K562 (cell line): ENCODE results near the gene HIPK1. TPM values are rescaled to one million over a fixed set of nuclear protein-coding genes. Genes with fewer than 3 reads are reported as not detected.

ENCODE experiments used
- CBX1 ChIP-seq: sonication (generic); IDR thresholded peaks from 2 replicates; pipeline ENCODE4 v1.6.1; 2016; ENCODE audit warnings: antibody characterized with exemption, low read depth, mild to moderate bottlenecking
- EP300 ChIP-seq: IDR thresholded peaks from 2 replicates; pipeline ENCODE4 v1.6.1; 2012; ENCODE audit warnings: low read length, improper control_type of control experiment
- ESRRB ChIP-seq: fragments of 250-450 bp; sonication (Bioruptor Pico); IDR thresholded peaks from 2 replicates; pipeline ENCODE4 v1.5.0; 2020; ENCODE audit warnings: mild to moderate bottlenecking, moderate library complexity, borderline replicate concordance
- GABPB2 ChIP-seq: fragments of 250-450 bp; sonication (Bioruptor Pico); conservative IDR thresholded peaks from 2 replicates; pipeline ENCODE4 v1.5.1; 2021; ENCODE audit warnings: mild to moderate bottlenecking
- GTF2E2 ChIP-seq: fragments of 200-800 bp; sonication (Bioruptor generic); IDR thresholded peaks from 2 replicates; pipeline ENCODE4 v1.6.1; 2016; ENCODE audit warnings: missing genetic modification characterization, missing compliant biosample characterization
- MEF2D ChIP-seq: conservative IDR thresholded peaks from 2 replicates; pipeline ENCODE4 v1.6.1; 2016; ENCODE audit warnings: low read depth, missing genetic modification characterization, missing compliant biosample characterization
- MIER1 ChIP-seq: fragments of 450-650 bp; IDR thresholded peaks from 2 replicates; pipeline ENCODE4 v1.6.1; 2016; ENCODE audit warnings: antibody characterized with exemption, mild to moderate bottlenecking, low read depth
- MTA2 ChIP-seq: fragments of 450-650 bp; IDR thresholded peaks from 2 replicates; pipeline ENCODE4 v1.6.1; 2016; ENCODE audit warnings: low read depth
- NFATC3 ChIP-seq: fragments of 450-650 bp; IDR thresholded peaks from 2 replicates; pipeline ENCODE4 v1.6.1; 2017; ENCODE audit warnings: mild to moderate bottlenecking
- NFIC ChIP-seq: fragments of 450-650 bp; IDR thresholded peaks from 2 replicates; pipeline ENCODE4 v1.6.1; 2017; ENCODE audit warnings: mild to moderate bottlenecking, inconsistent platforms
- NR2C1 ChIP-seq, 2 experiments: fragments of 450-650 bp; IDR thresholded peaks; 2 replicates each; pipeline ENCODE4 v1.6.1; 2017; ENCODE audit warnings: mild to moderate bottlenecking in 2 of 2, antibody characterized with exemption in 1 of 2, inconsistent platforms in 1 of 2, missing compliant biosample characterization in 1 of 2, missing genetic modification characterization in 1 of 2
- POLR2AphosphoS5 ChIP-seq: IDR thresholded peaks from 2 replicates; pipeline ENCODE4 v1.6.1; 2011; ENCODE audit warnings: mild to moderate bottlenecking, low read depth, low read length, moderate library complexity; ENCODE audit not compliant: control insufficient read depth, insufficient read depth
- POLR2H ChIP-seq: IDR thresholded peaks from 2 replicates; pipeline ENCODE4 v1.6.1; 2016; ENCODE audit warnings: missing genetic modification characterization, low read depth, mild to moderate bottlenecking, control low read depth, missing compliant biosample characterization, moderate library complexity
- RBM14 ChIP-seq: fragments of 200-400 bp; formaldehyde crosslinking; IDR thresholded peaks from 2 replicates; pipeline ENCODE4 v1.6.1; 2018; ENCODE audit warnings: low read depth, mild to moderate bottlenecking, low read length, moderate library complexity, borderline replicate concordance; ENCODE audit not compliant: insufficient read depth
- SMARCA4 ChIP-seq: fragments of 450-650 bp; IDR thresholded peaks from 2 replicates; pipeline ENCODE4 v1.6.1; 2016
- SREBF1 ChIP-seq: fragments of 150-350 bp; IDR thresholded peaks from 2 replicates; pipeline ENCODE4 v1.6.1; 2014; ENCODE audit warnings: antibody characterized with exemption, low read depth, low read length, borderline replicate concordance
- TAL1 ChIP-seq: fragments of 450-650 bp; IDR thresholded peaks from 2 replicates; pipeline ENCODE4 v1.6.1; 2016; ENCODE audit warnings: mild to moderate bottlenecking
- TCF7 ChIP-seq: sonication (generic); IDR thresholded peaks from 2 replicates; pipeline ENCODE4 v1.6.1; 2016; ENCODE audit warnings: antibody characterized with exemption, borderline replicate concordance
- ZNF197 ChIP-seq: fragments of 200-800 bp; sonication (Bioruptor generic); IDR thresholded peaks from 2 replicates; pipeline ENCODE4 v1.6.1; 2016; ENCODE audit warnings: low read depth, missing genetic modification characterization, missing compliant biosample characterization
- ZNF212 ChIP-seq: fragments of 450-650 bp; formaldehyde crosslinking; IDR thresholded peaks from 2 replicates; pipeline ENCODE4 v1.4.0; 2020; ENCODE audit warnings: mild to moderate bottlenecking
- ZNF76 ChIP-seq: fragments of 250-450 bp; sonication (Bioruptor Pico); IDR thresholded peaks from 2 replicates; pipeline ENCODE4 v1.4.0; 2020; ENCODE audit warnings: mild to moderate bottlenecking, moderate library complexity, borderline replicate concordance
- ZNF766 ChIP-seq: fragments of 200-800 bp; sonication (Bioruptor generic); conservative IDR thresholded peaks from 2 replicates; pipeline ENCODE4 v1.6.1; 2016; ENCODE audit warnings: missing genetic modification characterization, missing compliant biosample characterization
- polyA plus RNA-seq, 8 experiments: library from polyadenylated mRNA; depleted of rRNA in 4 of 8; stranded (reverse) in 5 of 8; unstranded in 3 of 8; fragments of >200 nt; fragmentation: Nextera tagmentation in 2 of 8; fragmentation: Illumina TruSeq in 1 of 8; extraction: Ambion mirVana in 2 of 8; extraction: Trizol in 1 of 8; gene quantifications; 2 replicates each; pipeline versions ENCODE4 v1.2.1 to v1.2.3, GENCODE V29; 2011 to 2014; ENCODE audit warnings: inconsistent platforms in 1 of 8, missing spikeins in 1 of 8
- total RNA-seq, 7 experiments: library from RNA; depleted of rRNA in 6 of 7; stranded (reverse); fragments of >200 nt in 6 of 7; fragmentation: Illumina TruSeq in 2 of 7; extraction: Trizol in 2 of 7; gene quantifications; 2 replicates each; pipeline versions ENCODE4 v1.2.1 to v1.2.3, GENCODE V29; 2011 to 2021; ENCODE audit warnings: low replicate concordance in 1 of 7
- TF ChIP-seq, protein P1 (sequence below): fragments of 450-650 bp; IDR thresholded peaks from 2 replicates; pipeline ENCODE4 v1.6.1; 2016
- TF ChIP-seq, protein P2 (sequence below), 2 experiments: fragments of 450-650 bp; IDR thresholded peaks; 2 replicates each; pipeline ENCODE4 v1.6.1; 2018; ENCODE audit warnings: mild to moderate bottlenecking in 2 of 2, low read depth in 1 of 2; ENCODE audit not compliant: partially characterized antibody in 2 of 2

HIPK1 gene
- total and polyA plus RNA-seq, 9 of the 15 experiments (the other 6 are each of a cell fraction or from before 2014, with no cell fraction given) = 10.0 to 57.9 (median 29.6) TPM

DNA sequence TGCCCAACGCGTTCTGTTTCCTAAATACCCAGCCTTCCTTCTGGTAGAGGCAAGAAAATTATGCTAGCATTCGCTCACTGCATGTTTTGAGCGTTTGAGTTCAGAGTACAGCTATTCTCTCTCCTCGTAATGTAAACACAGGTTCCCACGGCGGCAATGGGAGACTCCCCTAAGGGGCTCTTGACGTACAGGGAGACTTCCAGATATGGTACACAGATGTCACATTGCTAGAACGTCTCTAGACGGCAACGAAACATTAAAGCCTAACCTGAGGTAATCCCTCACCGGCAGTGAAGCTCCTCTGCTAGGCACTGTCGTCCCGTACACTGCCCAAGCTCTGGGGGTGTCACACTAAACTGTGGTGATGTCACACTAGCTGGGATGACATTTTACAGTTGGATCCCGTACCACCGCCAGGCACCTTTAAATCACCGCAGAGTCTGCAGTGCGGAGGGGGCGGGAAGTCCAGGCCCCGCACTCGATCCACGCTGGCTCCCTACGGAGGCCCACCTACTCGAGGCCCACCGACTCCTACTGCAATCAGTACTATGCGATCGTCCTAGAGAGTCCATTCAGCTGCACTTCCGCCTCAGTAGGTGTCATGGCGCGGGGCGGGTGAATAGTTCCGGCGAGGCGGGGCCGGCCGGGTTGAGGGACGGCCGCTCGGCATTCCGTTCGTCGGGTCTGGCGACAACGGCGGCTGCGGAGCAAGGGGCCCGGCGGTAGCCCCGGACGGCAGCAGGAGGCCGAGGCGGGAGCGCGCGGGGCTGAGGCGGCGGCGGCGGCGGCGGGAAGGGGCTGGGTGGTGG lies at the start of gene HIPK1 (continued):
- TF ChIP-seq ZNF212 (CRISPR knock-in tag) = no peak
- TF ChIP-seq SREBF1 = no peak
- TF ChIP-seq ZNF766 (CRISPR knock-in tag) = peak; percentile 84
- TF ChIP-seq NFIC = peak; percentile 61
- TF ChIP-seq ZNF197 (CRISPR knock-in tag) = peak; percentile 64
- no peak; the same call in 1 of the 2 replicates for TF ChIP-seq MEF2D
- TF ChIP-seq CBX1 = 0 out of 2 replicates have a peak, but pooled peaks have one; percentile 23
- TF ChIP-seq RBM14 = no peak
- peak; percentile 74; the same call in 1 of the 2 replicates for TF ChIP-seq TCF7
- peak; percentile 64; the same call in 1 of the 2 replicates for TF ChIP-seq POLR2AphosphoS5
- TF ChIP-seq EP300 = no peak; the same call in 1 of the 2 replicates
- no peak for TF ChIP-seq ZNF76 (CRISPR knock-in tag)
- no peak for TF ChIP-seq GTF2E2
- TF ChIP-seq, protein P1, sequence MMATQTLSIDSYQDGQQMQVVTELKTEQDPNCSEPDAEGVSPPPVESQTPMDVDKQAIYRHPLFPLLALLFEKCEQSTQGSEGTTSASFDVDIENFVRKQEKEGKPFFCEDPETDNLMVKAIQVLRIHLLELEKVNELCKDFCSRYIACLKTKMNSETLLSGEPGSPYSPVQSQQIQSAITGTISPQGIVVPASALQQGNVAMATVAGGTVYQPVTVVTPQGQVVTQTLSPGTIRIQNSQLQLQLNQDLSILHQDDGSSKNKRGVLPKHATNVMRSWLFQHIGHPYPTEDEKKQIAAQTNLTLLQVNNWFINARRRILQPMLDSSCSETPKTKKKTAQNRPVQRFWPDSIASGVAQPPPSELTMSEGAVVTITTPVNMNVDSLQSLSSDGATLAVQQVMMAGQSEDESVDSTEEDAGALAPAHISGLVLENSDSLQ = peak; percentile 77
- peak; percentile 87 for TF ChIP-seq NR2C1 (IDR thresholded peaks at IDR 0.05)
- peak; percentile 93 for TF ChIP-seq NR2C1 (tag; IDR thresholded peaks at IDR 0.05)
- TF ChIP-seq NFATC3 = no peak
- no peak for TF ChIP-seq MTA2
- TF ChIP-seq MIER1 = no peak; the same call in 1 of the 2 replicates
- 0 out of 2 replicates have a peak, but pooled peaks have one; percentile 8 for TF ChIP-seq TAL1
- TF ChIP-seq ESRRB (CRISPR knock-in tag) = no peak
- TF ChIP-seq, protein P2, sequence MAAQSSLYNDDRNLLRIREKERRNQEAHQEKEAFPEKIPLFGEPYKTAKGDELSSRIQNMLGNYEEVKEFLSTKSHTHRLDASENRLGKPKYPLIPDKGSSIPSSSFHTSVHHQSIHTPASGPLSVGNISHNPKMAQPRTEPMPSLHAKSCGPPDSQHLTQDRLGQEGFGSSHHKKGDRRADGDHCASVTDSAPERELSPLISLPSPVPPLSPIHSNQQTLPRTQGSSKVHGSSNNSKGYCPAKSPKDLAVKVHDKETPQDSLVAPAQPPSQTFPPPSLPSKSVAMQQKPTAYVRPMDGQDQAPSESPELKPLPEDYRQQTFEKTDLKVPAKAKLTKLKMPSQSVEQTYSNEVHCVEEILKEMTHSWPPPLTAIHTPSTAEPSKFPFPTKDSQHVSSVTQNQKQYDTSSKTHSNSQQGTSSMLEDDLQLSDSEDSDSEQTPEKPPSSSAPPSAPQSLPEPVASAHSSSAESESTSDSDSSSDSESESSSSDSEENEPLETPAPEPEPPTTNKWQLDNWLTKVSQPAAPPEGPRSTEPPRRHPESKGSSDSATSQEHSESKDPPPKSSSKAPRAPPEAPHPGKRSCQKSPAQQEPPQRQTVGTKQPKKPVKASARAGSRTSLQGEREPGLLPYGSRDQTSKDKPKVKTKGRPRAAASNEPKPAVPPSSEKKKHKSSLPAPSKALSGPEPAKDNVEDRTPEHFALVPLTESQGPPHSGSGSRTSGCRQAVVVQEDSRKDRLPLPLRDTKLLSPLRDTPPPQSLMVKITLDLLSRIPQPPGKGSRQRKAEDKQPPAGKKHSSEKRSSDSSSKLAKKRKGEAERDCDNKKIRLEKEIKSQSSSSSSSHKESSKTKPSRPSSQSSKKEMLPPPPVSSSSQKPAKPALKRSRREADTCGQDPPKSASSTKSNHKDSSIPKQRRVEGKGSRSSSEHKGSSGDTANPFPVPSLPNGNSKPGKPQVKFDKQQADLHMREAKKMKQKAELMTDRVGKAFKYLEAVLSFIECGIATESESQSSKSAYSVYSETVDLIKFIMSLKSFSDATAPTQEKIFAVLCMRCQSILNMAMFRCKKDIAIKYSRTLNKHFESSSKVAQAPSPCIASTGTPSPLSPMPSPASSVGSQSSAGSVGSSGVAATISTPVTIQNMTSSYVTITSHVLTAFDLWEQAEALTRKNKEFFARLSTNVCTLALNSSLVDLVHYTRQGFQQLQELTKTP (IDR thresholded peaks at IDR 0.05; ENCODE audit: low read depth in 1 of 2, partially characterized antibody in 2 of 2) = peak; percentile 63 to 81
- peak; percentile 59 for TF ChIP-seq SMARCA4
- TF ChIP-seq POLR2H (tag) = peak; percentile 24; the same call in 1 of the 2 replicates
- no peak for TF ChIP-seq GABPB2 (CRISPR knock-in tag)
